ENCODE measurements around the gene KDM2B. TPM values are rescaled to one million over a fixed set of nuclear protein-coding genes. Genes with fewer than 3 reads are reported as not detected.

KDM2B gene
- total RNA-seq, 2 donors from 2014 or later, result 35.9 to 60.1 TPM

- H3K36me3 Mint-ChIP-seq, result no peaks in the 10 kb centered on the region
- peak overlapping the region; percentile 96 for H3K4me3 Mint-ChIP-seq
- ATAC-seq, result peak; percentile 37 to 47
- H3K27me3 Mint-ChIP-seq, result no peaks in the 10 kb centered on the region
- peaks cover 28 to 31% of the 10 kb centered on the region in 2 donors for H3K4me1 Mint-ChIP-seq (ENCODE audit: low read depth in 2 of 2)
- H3K27ac Mint-ChIP-seq, result peak overlapping the region; percentile 89 to 95
- no peaks in the 10 kb centered on the region for H3K9me3 Mint-ChIP-seq
- peak; percentile 65 for DNase-seq (ENCODE audit: low spot score)
These were observed 1.5 kb downstream of the KDM2B start for GRCh38 chr12:121579190-121579791.

GRCh38 chr12:121578230-121579189 is 2.3 kb downstream of the KDM2B start:
- DNase-seq (ENCODE audit: low spot score) (no peak), ATAC-seq (peak; percentile 1 to 2)
- Mint-ChIP-seq H3K27me3 (no peaks in the 10 kb centered on the region), H3K27ac (no peak overlapping the region), H3K4me1 (ENCODE audit: low read depth in 2 of 2) (peaks cover 27 to 28% of the 10 kb centered on the region in 2 donors), H3K9me3 (no peaks in the 10 kb centered on the region), H3K4me3 (peak overlapping the region; percentile 64), H3K36me3 (no peaks in the 10 kb centered on the region)

- Mint-ChIP-seq H3K4me3 (peak overlapping the region; percentile 22), H3K36me3 (no peaks in the 10 kb centered on the region), H3K27ac (peak overlapping the region in 1 of 2 donors; percentile 43), H3K27me3 (no peaks in the 10 kb centered on the region), H3K9me3 (no peaks in the 10 kb centered on the region), H3K4me1 (ENCODE audit: low read depth in 2 of 2) (peaks cover 25 to 27% of the 10 kb centered on the region in 2 donors)
- no peak for ATAC-seq
- DNase-seq (ENCODE audit: low spot score), result no peak
These were observed 3.2 kb downstream of the KDM2B start for GRCh38 chr12:121577443-121578180.

GRCh38 chr12:121576851-121577391 is 3.9 kb downstream of the KDM2B start:
- peaks cover 20 to 21% of the 10 kb centered on the region in 2 donors for H3K4me1 Mint-ChIP-seq (ENCODE audit: low read depth in 2 of 2)
- peak overlapping the region; percentile 22 for H3K4me3 Mint-ChIP-seq
- H3K27ac Mint-ChIP-seq, result peak overlapping the region in 1 of 2 donors; percentile 43
- no peak for DNase-seq (ENCODE audit: low spot score)
- H3K27me3 Mint-ChIP-seq, result no peaks in the 10 kb centered on the region
- no peaks in the 10 kb centered on the region for H3K36me3 Mint-ChIP-seq
- ATAC-seq, result no peak
- H3K9me3 Mint-ChIP-seq, result no peaks in the 10 kb centered on the region

GRCh38 chr12:121575952-121576625 is 4.7 kb downstream of the KDM2B start:
- no peak overlapping the region for H3K27ac Mint-ChIP-seq
- H3K9me3 Mint-ChIP-seq, result no peaks in the 10 kb centered on the region
- ATAC-seq, result no peak
- no peaks in the 10 kb centered on the region for H3K27me3 Mint-ChIP-seq
- peaks cover 12 to 13% of the 10 kb centered on the region in 2 donors for H3K4me1 Mint-ChIP-seq (ENCODE audit: low read depth in 2 of 2)
- no peak overlapping the region for H3K4me3 Mint-ChIP-seq
- no peaks in the 10 kb centered on the region for H3K36me3 Mint-ChIP-seq
- DNase-seq (ENCODE audit: low spot score), result no peak

- no peaks in the 10 kb centered on the region for H3K9me3 Mint-ChIP-seq
- H3K27ac Mint-ChIP-seq, result no peak overlapping the region
- no peaks in the 10 kb centered on the region for H3K27me3 Mint-ChIP-seq
- no peak for ATAC-seq
- DNase-seq (ENCODE audit: low spot score), result no peak
- peaks cover 11 to 15% of the 10 kb centered on the region in 2 donors for H3K4me1 Mint-ChIP-seq (ENCODE audit: low read depth in 2 of 2)
- H3K36me3 Mint-ChIP-seq, result peaks cover 6% of the 10 kb centered on the region
- H3K4me3 Mint-ChIP-seq, result no peak overlapping the region
These were observed 5.8 kb downstream of the KDM2B start for GRCh38 chr12:121575051-121575450.

GRCh38 chr12:121574025-121574424 is 6.8 kb downstream of the KDM2B start:
- DNase-seq (ENCODE audit: low spot score) (no peak), ATAC-seq (no peak)
- H3K36me3 Mint-ChIP-seq, result peaks cover 6% of the 10 kb centered on the region
- peaks cover 6 to 13% of the 10 kb centered on the region in 2 donors for H3K4me1 Mint-ChIP-seq (ENCODE audit: low read depth in 2 of 2)
- no peaks in the 10 kb centered on the region for H3K9me3 Mint-ChIP-seq
- H3K27me3 Mint-ChIP-seq, result no peaks in the 10 kb centered on the region
- peak overlapping the region in 1 of 2 donors; percentile 60 for H3K27ac Mint-ChIP-seq
- H3K4me3 Mint-ChIP-seq, result no peak overlapping the region

GRCh38 chr12:121571920-121572319 is 8.9 kb downstream of the KDM2B start:
- H3K9me3 Mint-ChIP-seq, result no peaks in the 10 kb centered on the region
- no peak for ATAC-seq
- peaks cover 6 to 8% of the 10 kb centered on the region in 2 donors for H3K4me1 Mint-ChIP-seq (ENCODE audit: low read depth in 2 of 2)
- H3K4me3 Mint-ChIP-seq, result no peak overlapping the region
- no peak overlapping the region for H3K27ac Mint-ChIP-seq
- peaks cover 6% of the 10 kb centered on the region for H3K36me3 Mint-ChIP-seq
- no peaks in the 10 kb centered on the region for H3K27me3 Mint-ChIP-seq
- DNase-seq (ENCODE audit: low spot score), result no peak

GRCh38 chr12:121570467-121571283 is 10.1 kb downstream of the KDM2B start:
- H3K4me1 Mint-ChIP-seq (ENCODE audit: low read depth in 2 of 2), result peaks cover 6 to 8% of the 10 kb centered on the region in 2 donors
- peaks cover 6% of the 10 kb centered on the region for H3K36me3 Mint-ChIP-seq
- H3K9me3 Mint-ChIP-seq, result no peaks in the 10 kb centered on the region
- ATAC-seq (no peak), DNase-seq (ENCODE audit: low spot score) (no peak)
- no peak overlapping the region for H3K27ac Mint-ChIP-seq
- H3K4me3 Mint-ChIP-seq, result no peak overlapping the region
- H3K27me3 Mint-ChIP-seq, result no peaks in the 10 kb centered on the region

GRCh38 chr12:121568971-121569751 is 11.7 kb downstream of the KDM2B start:
- no peak for DNase-seq (ENCODE audit: low spot score)
- peaks cover 6 to 8% of the 10 kb centered on the region in 2 donors for H3K4me1 Mint-ChIP-seq (ENCODE audit: low read depth in 2 of 2)
- H3K27me3 Mint-ChIP-seq, result no peaks in the 10 kb centered on the region
- peaks cover 6% of the 10 kb centered on the region for H3K36me3 Mint-ChIP-seq
- H3K27ac Mint-ChIP-seq, result no peak overlapping the region
- H3K9me3 Mint-ChIP-seq, result no peaks in the 10 kb centered on the region
- H3K4me3 Mint-ChIP-seq, result no peak overlapping the region
- no peak for ATAC-seq

GRCh38 chr12:121568518-121568917 is 12.3 kb downstream of the KDM2B start:
- peaks cover 6% of the 10 kb centered on the region for H3K36me3 Mint-ChIP-seq
- H3K4me1 Mint-ChIP-seq (ENCODE audit: low read depth in 2 of 2), result peaks cover 6 to 8% of the 10 kb centered on the region in 2 donors
- no peak overlapping the region for H3K27ac Mint-ChIP-seq
- ATAC-seq, result no peak
- no peak overlapping the region for H3K4me3 Mint-ChIP-seq
- DNase-seq (ENCODE audit: low spot score), result no peak
- H3K9me3 Mint-ChIP-seq, result no peaks in the 10 kb centered on the region
- no peaks in the 10 kb centered on the region for H3K27me3 Mint-ChIP-seq

GRCh38 chr12:121565076-121565475 is 15.7 kb downstream of the KDM2B start:
- no peak overlapping the region for H3K4me3 Mint-ChIP-seq
- no peaks in the 10 kb centered on the region for H3K27me3 Mint-ChIP-seq
- no peaks in the 10 kb centered on the region for H3K9me3 Mint-ChIP-seq
- DNase-seq (ENCODE audit: low spot score), result no peak
- H3K4me1 Mint-ChIP-seq (ENCODE audit: low read depth in 2 of 2), result peaks cover 6 to 11% of the 10 kb centered on the region in 2 donors
- no peak for ATAC-seq
- H3K27ac Mint-ChIP-seq, result peak overlapping the region in 1 of 2 donors; percentile 27
- H3K36me3 Mint-ChIP-seq, result no peaks in the 10 kb centered on the region
